Astrocyte of the spinal cord (primary cell): Measurements from ENCODE around the gene NAIF1.
"Not testable (repeated sequence)": the region's sequence is repeated elsewhere in the genome, so short reads cannot be mapped to it uniquely, and the experiment has no call there.

Experiments used
- DNase-seq: peaks from one replicate; pipeline ENCODE4 v3.0.0; 2011; ENCODE audit warnings: low read depth, low spot score
- H3K4me3 ChIP-seq: 2 replicates; pipeline ENCODE4 v1.5.1; 2011; ENCODE audit warnings: low read depth, mild to moderate bottlenecking, low read length, moderate library complexity
- in situ Hi-C: cut with HindIII; loops from 2 replicates; pipeline ENCODE4 v1.10.0; 2017; ENCODE audit warnings: low sequenced_read_pairs
- TF ChIP-seq, protein P1 (sequence below): IDR thresholded peaks from 2 replicates; pipeline ENCODE4 v1.5.1; 2012; ENCODE audit warnings: low read depth, mild to moderate bottlenecking, low read length, inconsistent platforms

Gene NAIF1

DNA sequence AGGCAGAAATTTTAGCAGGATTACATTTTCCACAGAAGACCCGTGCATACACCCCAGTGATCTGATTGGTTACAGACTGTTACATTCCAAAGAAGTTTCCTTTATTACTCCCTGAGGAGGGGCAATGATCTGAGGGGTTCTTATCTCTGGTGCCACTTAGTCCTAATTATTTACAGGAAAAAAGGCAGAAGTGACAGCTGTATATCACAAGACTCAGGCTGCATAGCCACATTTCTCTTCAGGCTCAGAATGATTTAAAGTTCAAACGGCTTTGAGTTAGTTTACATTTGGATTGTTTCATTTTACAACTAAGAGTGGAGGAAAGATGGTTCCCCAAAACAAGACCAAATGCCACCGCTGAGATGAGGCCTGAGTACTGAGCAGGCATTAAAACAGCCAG is 17.3 kb downstream of the NAIF1 start:
- TF ChIP-seq, protein P1, sequence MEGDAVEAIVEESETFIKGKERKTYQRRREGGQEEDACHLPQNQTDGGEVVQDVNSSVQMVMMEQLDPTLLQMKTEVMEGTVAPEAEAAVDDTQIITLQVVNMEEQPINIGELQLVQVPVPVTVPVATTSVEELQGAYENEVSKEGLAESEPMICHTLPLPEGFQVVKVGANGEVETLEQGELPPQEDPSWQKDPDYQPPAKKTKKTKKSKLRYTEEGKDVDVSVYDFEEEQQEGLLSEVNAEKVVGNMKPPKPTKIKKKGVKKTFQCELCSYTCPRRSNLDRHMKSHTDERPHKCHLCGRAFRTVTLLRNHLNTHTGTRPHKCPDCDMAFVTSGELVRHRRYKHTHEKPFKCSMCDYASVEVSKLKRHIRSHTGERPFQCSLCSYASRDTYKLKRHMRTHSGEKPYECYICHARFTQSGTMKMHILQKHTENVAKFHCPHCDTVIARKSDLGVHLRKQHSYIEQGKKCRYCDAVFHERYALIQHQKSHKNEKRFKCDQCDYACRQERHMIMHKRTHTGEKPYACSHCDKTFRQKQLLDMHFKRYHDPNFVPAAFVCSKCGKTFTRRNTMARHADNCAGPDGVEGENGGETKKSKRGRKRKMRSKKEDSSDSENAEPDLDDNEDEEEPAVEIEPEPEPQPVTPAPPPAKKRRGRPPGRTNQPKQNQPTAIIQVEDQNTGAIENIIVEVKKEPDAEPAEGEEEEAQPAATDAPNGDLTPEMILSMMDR, result no peak
- H3K4me3 ChIP-seq, result no peak overlapping the region
- in situ Hi-C loops, result no loop called here
- DNase-seq, result no peak

DNA sequence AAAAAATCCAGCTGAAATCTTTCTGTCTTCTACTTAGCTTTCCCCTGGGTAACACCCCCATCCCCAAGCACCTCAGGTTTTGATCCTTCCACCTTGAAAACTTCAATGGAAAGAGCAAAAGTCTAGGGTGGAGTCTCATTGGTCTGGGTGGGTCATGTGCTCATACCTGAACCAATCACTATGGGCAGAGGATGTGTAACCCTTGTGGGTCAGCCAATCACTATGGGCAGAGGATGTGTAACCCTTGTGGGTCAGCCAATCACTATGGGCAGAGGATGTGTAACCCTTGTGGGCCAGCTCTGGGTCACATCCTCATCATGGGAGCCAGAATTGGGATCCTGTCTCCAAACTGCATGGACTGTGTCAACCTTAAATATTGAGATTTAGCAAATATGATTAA is 18.5 kb downstream of the NAIF1 start:
- no peak overlapping the region for H3K4me3 ChIP-seq
- TF ChIP-seq, protein P1, result no peak
- DNase-seq, result no peak
- in situ Hi-C loops, result no loop called here

DNA sequence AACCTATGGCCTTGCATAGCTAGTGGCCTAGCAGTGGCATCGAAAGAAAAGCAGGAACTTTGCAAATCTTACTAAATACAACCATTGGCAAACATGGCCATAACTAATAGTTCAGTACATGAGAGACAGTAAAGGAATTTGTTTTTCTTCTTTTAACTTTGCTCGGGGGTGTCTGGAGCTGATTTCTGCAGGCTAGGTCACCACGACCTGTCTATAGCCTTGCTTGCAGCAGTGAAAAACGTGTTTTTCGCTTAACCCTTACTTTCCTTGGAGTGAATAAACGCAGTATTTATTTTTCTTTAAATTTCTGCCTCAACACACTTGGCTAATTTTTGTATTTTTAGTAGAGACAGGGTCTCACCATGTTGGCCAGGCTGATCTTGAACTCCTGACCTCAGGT is 19.9 kb downstream of the NAIF1 start:
- in situ Hi-C loops, result no loop called here
- TF ChIP-seq, protein P1, result no peak
- DNase-seq, result no peak
- H3K4me3 ChIP-seq, result no peak overlapping the region

DNA sequence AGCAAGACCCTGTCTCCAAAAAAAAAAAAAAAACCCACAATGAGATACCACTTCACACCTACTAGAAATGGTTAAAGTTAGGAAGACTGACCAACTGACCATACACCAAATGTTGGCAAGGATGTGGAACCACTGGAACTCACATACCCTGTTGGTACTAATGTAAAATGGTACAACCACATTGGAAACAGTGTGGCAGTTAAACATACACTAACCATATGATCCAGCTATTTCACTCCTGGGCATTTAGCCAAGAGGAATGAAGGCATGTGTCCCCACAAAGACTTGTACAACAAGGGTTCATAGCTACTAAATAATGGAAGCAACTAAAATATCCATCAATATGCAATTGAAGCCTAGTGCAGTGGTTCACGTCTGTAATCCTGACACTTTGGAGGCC is 21.3 kb downstream of the NAIF1 start:
- TF ChIP-seq, protein P1, result no peak
- no peak for DNase-seq
- no peak overlapping the region for H3K4me3 ChIP-seq
- in situ Hi-C loops, result no loop called here

DNA sequence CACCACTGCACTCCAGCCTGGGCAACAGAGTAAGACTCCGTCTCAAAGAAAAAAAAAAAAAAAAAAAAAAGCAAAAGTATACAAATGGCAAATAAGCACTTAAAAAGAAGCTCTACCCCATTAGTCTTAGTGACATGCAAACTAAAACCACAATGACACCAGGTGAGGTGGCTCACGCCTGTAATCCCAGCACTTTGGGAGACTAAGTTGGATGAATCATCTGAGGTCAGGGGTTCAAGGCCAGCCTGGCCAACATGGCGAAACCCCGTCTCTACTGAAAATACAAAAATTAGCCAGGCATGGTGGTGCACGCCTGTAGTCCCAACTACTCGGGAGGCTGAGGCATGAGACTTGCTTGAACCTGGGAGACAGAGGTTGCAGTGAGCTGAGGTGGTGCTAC is 21.7 kb downstream of the NAIF1 start:
- in situ Hi-C loops, DNase-seq, H3K4me3 ChIP-seq: not testable (repeated sequence)

DNA sequence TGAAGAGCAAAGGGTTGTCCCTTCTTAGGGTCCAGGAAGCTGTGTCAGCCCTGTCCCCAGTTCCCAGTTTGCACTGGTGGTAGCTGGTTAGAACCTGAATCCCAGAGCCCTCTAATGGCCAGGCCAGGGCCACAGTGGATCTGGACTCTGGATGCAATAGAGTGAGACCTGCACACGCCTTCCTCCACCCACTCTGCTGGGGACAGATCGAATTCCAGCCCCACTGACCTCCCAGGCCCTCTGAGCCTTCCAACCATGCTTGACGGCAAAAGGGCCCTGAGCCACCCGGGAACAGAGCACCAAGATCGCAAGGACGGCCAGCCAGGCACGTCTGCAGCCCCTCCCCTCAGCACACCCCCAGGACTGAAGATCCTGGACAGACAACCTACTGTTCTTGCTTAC is 23.7 kb downstream of the NAIF1 start:
- no peak for DNase-seq
- TF ChIP-seq, protein P1, result no peak
- no peak overlapping the region for H3K4me3 ChIP-seq
- in situ Hi-C loops, result no loop called here

DNA sequence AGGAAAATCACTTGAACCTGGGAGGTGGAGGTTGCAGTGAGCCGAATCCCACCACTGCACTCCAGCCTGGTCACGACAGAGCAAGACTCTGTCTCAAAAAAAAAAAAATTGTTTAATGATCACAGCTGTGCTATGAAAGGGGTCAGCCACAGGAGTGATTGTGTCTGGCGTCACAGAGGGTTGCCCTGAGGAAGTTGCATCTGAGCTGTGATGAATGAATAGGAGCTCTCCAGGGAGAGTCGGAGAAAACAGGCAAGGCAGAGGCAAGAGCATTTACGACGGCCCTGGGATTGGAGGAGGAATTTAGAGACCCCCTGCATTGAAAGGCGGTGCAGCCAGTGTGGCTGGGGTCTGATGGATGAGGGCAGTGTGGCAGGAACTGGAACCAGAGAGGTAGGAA is 25.1 kb downstream of the NAIF1 start:
- TF ChIP-seq, protein P1, result no peak
- no peak overlapping the region for H3K4me3 ChIP-seq
- in situ Hi-C loops, result no loop called here
- DNase-seq, result no peak

DNA sequence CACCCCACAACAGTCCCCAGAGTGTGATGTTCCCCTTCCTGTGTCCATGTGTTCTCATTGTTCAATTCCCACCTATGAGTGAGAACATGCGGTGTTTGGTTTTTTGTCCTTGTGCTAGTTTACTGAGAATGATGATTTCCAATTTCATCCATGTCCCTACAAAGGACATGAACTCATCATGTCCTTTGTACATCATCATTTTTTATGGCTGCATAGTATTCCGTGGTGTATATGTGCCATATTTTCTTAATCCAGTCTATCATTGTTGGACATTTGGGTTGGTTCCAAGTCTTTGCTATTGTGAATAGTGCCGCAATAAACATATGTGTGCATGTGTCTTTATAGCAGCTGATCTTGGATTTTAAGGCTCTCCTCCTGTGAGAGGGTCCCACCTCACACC is 26.3 kb downstream of the NAIF1 start:
- DNase-seq, in situ Hi-C loops, H3K4me3 ChIP-seq: not testable (repeated sequence)

DNA sequence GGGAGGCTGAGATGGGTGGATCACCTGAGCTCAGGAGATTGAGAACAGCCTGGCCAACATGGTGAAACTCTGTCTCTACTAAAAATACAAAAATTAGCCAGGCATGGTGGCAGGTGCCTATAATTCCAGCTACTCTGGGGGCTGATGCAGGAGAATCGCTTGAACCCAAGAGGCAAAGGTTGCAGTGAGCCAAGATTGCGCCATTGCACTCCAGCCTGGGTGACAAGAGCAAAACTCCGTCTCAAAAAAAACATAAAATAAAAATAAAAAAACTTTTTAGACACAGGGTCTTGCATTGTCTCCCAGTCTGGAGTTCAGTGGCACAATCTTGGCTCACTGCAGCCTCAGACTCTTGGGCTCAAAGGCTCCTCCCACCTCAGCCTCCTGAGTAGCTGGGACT is 30.6 kb downstream of the NAIF1 start:
- in situ Hi-C loops, H3K4me3 ChIP-seq: not testable (repeated sequence)

More for the DNA sequence above, 30.6 kb downstream of the NAIF1 start:
- DNase-seq, result not testable (repeated sequence)
